Stimulated activated CD8-positive, alpha-beta memory T cell treated with anti-CD3 and anti-CD28 coated beads, Interleukin-12 subunit alpha, Interleukin-12 subunit beta, amount 100 ng/mL, for 1 hour (primary cell): ENCODE results near the gene SEC24D.
A peak's percentile ranks its signal among the peaks of the same experiment; 100 is the strongest.

Source experiments
- DNase-seq: peaks from one replicate; pipeline ENCODE4 v3.0.0-alpha.2; 2020; ENCODE audit warnings: low read depth

SEC24D gene

GRCh38 chr4:118845552-118846050, 9.7 kb upstream of the SEC24D start:
- no peak for DNase-seq

- DNase-seq = no peak
Measured at GRCh38 chr4:118843237-118843636, 7.3 kb upstream of the SEC24D start.

GRCh38 chr4:118842055-118842454, 6.1 kb upstream of the SEC24D start:
- DNase-seq = no peak

- no peak for DNase-seq
Measured at GRCh38 chr4:118839221-118839927, 3.4 kb upstream of the SEC24D start.

- no peak for DNase-seq
Measured at GRCh38 chr4:118837121-118837507, 1.2 kb upstream of the SEC24D start.

GRCh38 chr4:118836301-118837120, 585 bp upstream of the SEC24D start:
- peak; percentile 15 for DNase-seq

- DNase-seq = peak; percentile 19
Measured at GRCh38 chr4:118834960-118835569, 861 bp downstream of the SEC24D start.

GRCh38 chr4:118834070-118834469, 1.9 kb downstream of the SEC24D start:
- no peak for DNase-seq

GRCh38 chr4:118833192-118833820, 2.6 kb downstream of the SEC24D start:
- no peak for DNase-seq

GRCh38 chr4:118829107-118829506, 6.8 kb downstream of the SEC24D start:
- no peak for DNase-seq

GRCh38 chr4:118826723-118827444, 9.0 kb downstream of the SEC24D start:
- no peak for DNase-seq

GRCh38 chr4:118825799-118826198, 10.1 kb downstream of the SEC24D start:
- no peak for DNase-seq

GRCh38 chr4:118824141-118824540, 11.8 kb downstream of the SEC24D start:
- DNase-seq = no peak

- no peak for DNase-seq
Measured at GRCh38 chr4:118823471-118823870, 12.5 kb downstream of the SEC24D start.

- DNase-seq = no peak
Measured at GRCh38 chr4:118821590-118822293, 14.2 kb downstream of the SEC24D start.

GRCh38 chr4:118817178-118817930, 18.6 kb downstream of the SEC24D start:
- no peak for DNase-seq

GRCh38 chr4:118816538-118817177, 19.3 kb downstream of the SEC24D start:
- DNase-seq = no peak

- DNase-seq = no peak
Measured at GRCh38 chr4:118814891-118815290, 21.0 kb downstream of the SEC24D start.

GRCh38 chr4:118814058-118814457, 21.9 kb downstream of the SEC24D start:
- DNase-seq = no peak

GRCh38 chr4:118813561-118813960, 22.4 kb downstream of the SEC24D start:
- no peak for DNase-seq
